H9 (cell line): ENCODE measurements around the gene ARPC2. TPM values are rescaled to one million over a fixed set of nuclear protein-coding genes. Genes with fewer than 3 reads are reported as not detected.

Experiments used
- DNase-seq: peaks from one replicate; pipeline ENCODE4 v3.0.0-alpha.2; 2017
- H2AFZ ChIP-seq: one replicate; pipeline ENCODE4 v1.6.1; 2013; ENCODE audit warnings: mild to moderate bottlenecking, low read length, control low read depth, moderate library complexity
- H2AK5ac ChIP-seq: 2 replicates; pipeline ENCODE4 v1.6.1; 2013; ENCODE audit warnings: low read length, control low read depth, mixed read lengths; ENCODE audit not compliant: insufficient read length
- H2BK120ac ChIP-seq: one replicate; pipeline ENCODE4 v1.6.1; 2013; ENCODE audit warnings: low read depth, mild to moderate bottlenecking, low read length, control low read depth, inconsistent platforms; ENCODE audit not compliant: poor library complexity, severe bottlenecking
- H2BK12ac ChIP-seq: 2 replicates; pipeline ENCODE4 v1.6.1; 2013; ENCODE audit warnings: low read length, control low read depth, mixed read lengths, low read depth; ENCODE audit not compliant: insufficient read length
- H2BK15ac ChIP-seq: 2 replicates; pipeline ENCODE4 v1.6.1; 2013; ENCODE audit warnings: low read depth, low read length, control low read depth
- H2BK20ac ChIP-seq: one replicate; pipeline ENCODE4 v1.6.1; 2013; ENCODE audit warnings: low read depth, mild to moderate bottlenecking, low read length, control low read depth, inconsistent platforms; ENCODE audit not compliant: poor library complexity, severe bottlenecking
- H2BK5ac ChIP-seq: 2 replicates; pipeline ENCODE4 v1.6.1; 2013; ENCODE audit warnings: low read length, control low read depth, mixed read lengths; ENCODE audit not compliant: insufficient read length
- H3K14ac ChIP-seq: 2 replicates; pipeline ENCODE4 v1.6.1; 2013; ENCODE audit warnings: low read length, control low read depth; ENCODE audit not compliant: insufficient read depth
- H3K18ac ChIP-seq: 2 replicates; pipeline ENCODE4 v1.6.1; 2013; ENCODE audit warnings: low read depth, mild to moderate bottlenecking, mixed read lengths, low read length, control low read depth; ENCODE audit not compliant: insufficient read length
- H3K23ac ChIP-seq: 2 replicates; pipeline ENCODE4 v1.6.1; 2013; ENCODE audit warnings: low read length, control low read depth, mixed read lengths, low read depth; ENCODE audit not compliant: insufficient read length
- H3K23me2 ChIP-seq: 2 replicates; pipeline ENCODE4 v1.6.1; 2013; ENCODE audit warnings: low read depth, mild to moderate bottlenecking, mixed read lengths, low read length, control low read depth; ENCODE audit not compliant: insufficient read length, poor library complexity, severe bottlenecking
- H3K27ac ChIP-seq: 2 replicates; pipeline ENCODE4 v1.5.1; 2013; ENCODE audit warnings: low read length, control low read depth, mixed read lengths, low read depth; ENCODE audit not compliant: insufficient read length
- H3K27me3 ChIP-seq: 2 replicates; pipeline ENCODE4 v1.6.1; 2013; ENCODE audit warnings: low read length, control low read depth, inconsistent platforms; ENCODE audit not compliant: insufficient read depth
- H3K4ac ChIP-seq: 2 replicates; pipeline ENCODE4 v1.6.1; 2013; ENCODE audit warnings: low read depth, mild to moderate bottlenecking, control low read depth, inconsistent platforms, low read length, moderate library complexity
- H3K4me1 ChIP-seq: 2 replicates; pipeline ENCODE4 v1.6.1; 2013; ENCODE audit warnings: low read length, control low read depth, inconsistent platforms; ENCODE audit not compliant: insufficient read depth
- H3K4me2 ChIP-seq: 2 replicates; pipeline ENCODE4 v1.6.1; 2013; ENCODE audit warnings: low read length, control low read depth, mixed read lengths; ENCODE audit not compliant: insufficient read length, insufficient read depth
- H3K56ac ChIP-seq: 2 replicates; pipeline ENCODE4 v1.6.1; 2013; ENCODE audit warnings: low read depth, mild to moderate bottlenecking, mixed read lengths, low read length, control low read depth; ENCODE audit not compliant: insufficient read length
- H3K79me1 ChIP-seq: 2 replicates; pipeline ENCODE4 v1.6.1; 2013; ENCODE audit warnings: low read depth, mild to moderate bottlenecking, moderate library complexity, low read length, control low read depth, inconsistent platforms; ENCODE audit not compliant: insufficient read depth, poor library complexity, severe bottlenecking
- H3K79me2 ChIP-seq: 2 replicates; pipeline ENCODE4 v1.6.1; 2013; ENCODE audit warnings: low read length, control low read depth, inconsistent platforms; ENCODE audit not compliant: insufficient read depth
- H3K9ac ChIP-seq: 2 replicates; pipeline ENCODE4 v1.6.1; 2013; ENCODE audit warnings: low read length, control low read depth, mixed read lengths; ENCODE audit not compliant: insufficient read length; ENCODE audit errors: extremely low read depth
- H3K9me3 ChIP-seq: one replicate; pipeline ENCODE4 v1.6.1; 2013; ENCODE audit warnings: low read depth, low read length, inconsistent platforms; ENCODE audit not compliant: control insufficient read depth
- H3T11ph ChIP-seq: one replicate; pipeline ENCODE4 v1.6.1; 2013; ENCODE audit warnings: mild to moderate bottlenecking, low read length, control low read depth, inconsistent platforms
- H4K20me1 ChIP-seq: one replicate; pipeline ENCODE4 v1.6.1; 2013; ENCODE audit not compliant: control insufficient read depth, insufficient read length, insufficient read depth
- H4K5ac ChIP-seq: 2 replicates; pipeline ENCODE4 v1.6.1; 2013; ENCODE audit warnings: low read depth, mild to moderate bottlenecking, mixed read lengths, low read length, control low read depth; ENCODE audit not compliant: insufficient read length
- H4K8ac ChIP-seq: replicated peaks from 2 replicates; pipeline ENCODE4 v1.6.1; 2013; ENCODE audit warnings: low read length, control low read depth, mixed read lengths, low read depth; ENCODE audit not compliant: insufficient read length
- H4K91ac ChIP-seq: 2 replicates; pipeline ENCODE4 v1.6.1; 2013; ENCODE audit warnings: low read depth, mild to moderate bottlenecking, moderate library complexity, mixed read lengths, low read length, control low read depth; ENCODE audit not compliant: insufficient read length
- H3K27ac Mint-ChIP-seq, 3 experiments: 2 replicates in 2 of 3; 3 replicates in 1 of 3; pipeline ENCODE4 v1.8.0; 2020 to 2021; ENCODE audit warnings: mixed read lengths in 3 of 3, mild to moderate bottlenecking in 1 of 3, moderate library complexity in 1 of 3
- H3K27me3 Mint-ChIP-seq: 2 replicates; pipeline ENCODE4 v1.8.0; 2021; ENCODE audit warnings: low read depth, mild to moderate bottlenecking, moderate library complexity, mixed read lengths
- H3K36me3 Mint-ChIP-seq, 3 experiments: 2 replicates in 2 of 3; 3 replicates in 1 of 3; pipeline ENCODE4 v1.8.0; 2020 to 2021; ENCODE audit warnings: low read depth in 3 of 3, mixed read lengths in 3 of 3; ENCODE audit not compliant: insufficient read depth in 1 of 3
- H3K4me1 Mint-ChIP-seq, 2 experiments: 2 replicates each; pipeline ENCODE4 v1.8.0; 2020; ENCODE audit warnings: mixed read lengths in 2 of 2
- H3K4me3 Mint-ChIP-seq, 2 experiments: 2 replicates in 1 of 2; 3 replicates in 1 of 2; pipeline ENCODE4 v1.8.0; 2020 to 2021; ENCODE audit warnings: mild to moderate bottlenecking in 2 of 2, mixed read lengths in 2 of 2, moderate library complexity in 1 of 2
- H3K9me3 Mint-ChIP-seq, 2 experiments: 2 replicates in 1 of 2; 3 replicates in 1 of 2; pipeline ENCODE4 v1.8.0; 2020; ENCODE audit warnings: mild to moderate bottlenecking in 2 of 2, mixed read lengths in 2 of 2, moderate library complexity in 1 of 2
- WGBS: extraction: QIAGEN DNeasy Blood & Tissue Kit; methylation state at CpG from one replicate; pipeline ENCODE4 v1.1.7; 2013; ENCODE audit warnings: missing lambda C conversion rate, low lambda C conversion rate, mixed read lengths; ENCODE audit not compliant: insufficient read length; ENCODE audit errors: extremely low coverage; 5-methylcytosine and 5-hydroxymethylcytosine counted together
- total RNA-seq: library from RNA; stranded (reverse); gene quantifications from 2 replicates; pipeline ENCODE4 v1.2.1, GENCODE V29; 2021
- TF ChIP-seq, protein P1 (sequence below): fragments of 200-600 bp; sonication (generic); conservative IDR thresholded peaks from 3 replicates; pipeline ENCODE4 v1.8.0; 2021; ENCODE audit warnings: antibody characterized with exemption, mild to moderate bottlenecking

ARPC2 gene
- total RNA-seq, 1 experiment from 2014 or later = 197 TPM

DNA sequence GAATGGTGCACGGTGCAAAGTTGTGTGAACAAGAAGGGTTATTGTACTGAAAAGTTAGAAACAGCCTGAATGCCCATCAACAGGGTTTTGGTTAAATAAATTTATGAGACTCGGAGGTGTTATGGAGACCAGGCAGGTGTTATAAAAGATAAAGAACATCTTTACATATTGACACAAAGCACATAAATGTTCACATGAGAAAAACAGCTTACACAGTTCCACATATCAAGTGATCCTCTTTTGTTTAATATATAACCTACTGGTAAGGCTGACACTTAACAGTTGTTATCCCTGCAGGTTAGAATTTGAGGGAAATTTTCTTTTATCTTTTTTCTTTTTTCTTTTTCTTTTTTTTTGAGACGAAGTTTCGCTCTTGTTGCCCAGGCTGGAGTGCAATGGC lies 20.0 kb upstream of the ARPC2 start:
- Histone ChIP-seq H2AK5ac (no peak overlapping the region), H3K4ac (no peak overlapping the region)
- no CpG with 5 or more reads among the region's 4 CpGs for WGBS

More for the DNA sequence above, 20.0 kb upstream of the ARPC2 start:
- Histone ChIP-seq H3K27ac (no peak overlapping the region), H3K18ac (no peak overlapping the region), H3T11ph (no peak overlapping the region), H2BK120ac (no peak overlapping the region), H4K20me1 (no peaks in the 10 kb centered on the region), H4K91ac (no peak overlapping the region), H2BK20ac (no peak overlapping the region), H3K79me2 (no peaks in the 10 kb centered on the region), H3K23ac (no peak overlapping the region), H3K4me2 (no peak overlapping the region), H3K14ac (no peak overlapping the region), H3K79me1 (no peaks in the 10 kb centered on the region), H2BK15ac (no peak overlapping the region), H2BK5ac (no peak overlapping the region), H2AFZ (no peak overlapping the region), H2BK12ac (no peak overlapping the region), H3K9ac (no peak overlapping the region), H3K4me1 (no peaks in the 10 kb centered on the region), H3K9me3 (no peaks in the 10 kb centered on the region), H3K56ac (no peak overlapping the region), H3K23me2 (no peaks in the 10 kb centered on the region), H4K5ac (no peak overlapping the region), H3K27me3 (0 out of 2 replicates have a peak, but pooled peaks cover 2% of the 10 kb centered on the region), H4K8ac (no peak overlapping the region)
- Mint-ChIP-seq H3K27ac (no peak overlapping the region), H3K27me3 (peaks cover 22% of the 10 kb centered on the region), H3K36me3 (no peaks in the 10 kb centered on the region), H3K4me1 (peaks cover 6 to 8% of the 10 kb centered on the region in 2 experiments), H3K4me3 (no peak overlapping the region), H3K9me3 (no peaks in the 10 kb centered on the region)
- TF ChIP-seq, protein P1, sequence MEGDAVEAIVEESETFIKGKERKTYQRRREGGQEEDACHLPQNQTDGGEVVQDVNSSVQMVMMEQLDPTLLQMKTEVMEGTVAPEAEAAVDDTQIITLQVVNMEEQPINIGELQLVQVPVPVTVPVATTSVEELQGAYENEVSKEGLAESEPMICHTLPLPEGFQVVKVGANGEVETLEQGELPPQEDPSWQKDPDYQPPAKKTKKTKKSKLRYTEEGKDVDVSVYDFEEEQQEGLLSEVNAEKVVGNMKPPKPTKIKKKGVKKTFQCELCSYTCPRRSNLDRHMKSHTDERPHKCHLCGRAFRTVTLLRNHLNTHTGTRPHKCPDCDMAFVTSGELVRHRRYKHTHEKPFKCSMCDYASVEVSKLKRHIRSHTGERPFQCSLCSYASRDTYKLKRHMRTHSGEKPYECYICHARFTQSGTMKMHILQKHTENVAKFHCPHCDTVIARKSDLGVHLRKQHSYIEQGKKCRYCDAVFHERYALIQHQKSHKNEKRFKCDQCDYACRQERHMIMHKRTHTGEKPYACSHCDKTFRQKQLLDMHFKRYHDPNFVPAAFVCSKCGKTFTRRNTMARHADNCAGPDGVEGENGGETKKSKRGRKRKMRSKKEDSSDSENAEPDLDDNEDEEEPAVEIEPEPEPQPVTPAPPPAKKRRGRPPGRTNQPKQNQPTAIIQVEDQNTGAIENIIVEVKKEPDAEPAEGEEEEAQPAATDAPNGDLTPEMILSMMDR = no peak
- DNase-seq = no peak
